A549 (cell line): ENCODE results near the gene ASAP2. TPM values are rescaled to one million over a fixed set of nuclear protein-coding genes. Genes with fewer than 3 reads are reported as not detected.

Experiments
- ATAC-seq, 2 experiments: fragments of 200-7000 bp in 1 of 2; fragments of >200 bp in 1 of 2; cut with Nextera tagmentation in 1 of 2; cut with Tn5 transposase in 1 of 2; 3 replicates each; pipeline versions ENCODE4 v1.8.0 to v1.9.1; 2018 to 2020; ENCODE audit warnings: mild to moderate bottlenecking in 1 of 2, moderate library complexity in 1 of 2
- CTCF ChIA-PET: fragments of 300-600 bp; sonication (Branson Sonifier 250); formaldehyde crosslinking; extraction: SDS; loops from one replicate; lab custom pipeline; 2021; ENCODE audit warnings: antibody characterized with exemption, inconsistent platforms; lab: Yijun Ruan, JAX
- POLR2A ChIA-PET: fragments of 350-600 bp; formaldehyde crosslinking; extraction: SDS; loops from one replicate; lab custom pipeline; 2021; ENCODE audit warnings: antibody characterized with exemption, inconsistent platforms; lab: Yijun Ruan, JAX
- DNase-seq, 2 experiments: peaks; one replicate each; pipeline versions ENCODE4 v3.0.0 to v3.0.0-alpha.2; 2011 to 2016; ENCODE audit warnings: low read depth in 1 of 2, low spot score in 1 of 2
- FAIRE-seq: peaks from 2 replicates; lab custom pipeline; 2011; peaks lifted over from hg19 to GRCh38; lab: Jason Lieb, UNC
- H3K27ac ChIP-seq, 2 experiments: fragments of >200 bp; sonication (Bioruptor Twin); formaldehyde crosslinking; 3 replicates each; pipeline ENCODE4 v1.5.1; 2016 to 2017
- H3K4me1 ChIP-seq: fragments of >200 bp; sonication (Bioruptor Twin); formaldehyde crosslinking; 3 replicates; pipeline ENCODE4 v1.6.1; 2016
- H3K4me2 ChIP-seq: fragments of >200 bp; sonication (Bioruptor Twin); formaldehyde crosslinking; 3 replicates; pipeline ENCODE4 v1.6.1; 2016
- H3K4me3 ChIP-seq: fragments of >200 bp; sonication (Bioruptor Twin); formaldehyde crosslinking; 3 replicates; pipeline ENCODE4 v1.5.1; 2016
- H3K9me3 ChIP-seq: fragments of >200 bp; sonication (Bioruptor Twin); formaldehyde crosslinking; 3 replicates; pipeline ENCODE4 v1.6.1; 2016
- BHLHE40 ChIP-seq: IDR thresholded peaks from 2 replicates; pipeline ENCODE4 v1.6.1; 2012; ENCODE audit warnings: low read depth, low read length, inconsistent platforms
- CEBPB ChIP-seq, 2 experiments: fragments of >200 bp in 1 of 2; sonication (Bioruptor Twin) in 1 of 2; formaldehyde crosslinking in 1 of 2; IDR thresholded peaks; 2 replicates each; pipeline ENCODE4 v1.6.1; 2012 to 2016
- EHMT2 ChIP-seq: fragments of 200-600 bp; sonication (generic); IDR thresholded peaks from 2 replicates; pipeline ENCODE4 v1.6.1; 2016; ENCODE audit warnings: antibody characterized with exemption, low read depth, mild to moderate bottlenecking, moderate library complexity
- EP300 ChIP-seq, 2 experiments: fragments of >200 bp; sonication (Bioruptor Twin); formaldehyde crosslinking; IDR thresholded peaks; 2 replicates in 1 of 2; 3 replicates in 1 of 2; pipeline ENCODE4 v1.6.1; 2016 to 2017
- ESRRA ChIP-seq: fragments of 150-350 bp; IDR thresholded peaks from 2 replicates; pipeline ENCODE4 v1.6.1; 2014; ENCODE audit warnings: mild to moderate bottlenecking, low read length, borderline replicate concordance
- FOSB ChIP-seq: fragments of 250-450 bp; sonication (Bioruptor Pico); IDR thresholded peaks from 2 replicates; pipeline ENCODE4 v1.5.0; 2020; ENCODE audit warnings: mild to moderate bottlenecking, moderate library complexity
- FOXS1 ChIP-seq: fragments of 250-450 bp; sonication (Bioruptor Pico); IDR thresholded peaks from 2 replicates; pipeline ENCODE4 v1.5.0; 2020; ENCODE audit warnings: mild to moderate bottlenecking, moderate library complexity
- GATA3 ChIP-seq: IDR thresholded peaks from 2 replicates; pipeline ENCODE4 v1.6.1; 2012; ENCODE audit warnings: borderline replicate concordance
- HDAC2 ChIP-seq: fragments of 200-600 bp; sonication (generic); IDR thresholded peaks from 2 replicates; pipeline ENCODE4 v1.6.1; 2016
- HEYL ChIP-seq: fragments of 250-450 bp; sonication (Bioruptor Pico); IDR thresholded peaks from 2 replicates; pipeline ENCODE4 v1.8.0; 2021; ENCODE audit warnings: mild to moderate bottlenecking, moderate library complexity
- HOXA7 ChIP-seq: fragments of 250-450 bp; sonication (Bioruptor Pico); IDR thresholded peaks from 2 replicates; pipeline ENCODE4 v1.5.0; 2020; ENCODE audit warnings: mild to moderate bottlenecking, moderate library complexity
- JUNB ChIP-seq: fragments of >200 bp; sonication (Bioruptor Twin); formaldehyde crosslinking; IDR thresholded peaks from 2 replicates; pipeline ENCODE4 v1.6.1; 2016
- KDM5A ChIP-seq: fragments of 200-600 bp; sonication (generic); IDR thresholded peaks from 2 replicates; pipeline ENCODE4 v1.6.1; 2016; ENCODE audit warnings: antibody characterized with exemption, mild to moderate bottlenecking
- MAFK ChIP-seq: fragments of 450-650 bp; IDR thresholded peaks from 2 replicates; pipeline ENCODE4 v1.6.1; 2014; ENCODE audit not compliant: partially characterized antibody
- MAZ ChIP-seq: fragments of 150-350 bp; IDR thresholded peaks from 2 replicates; pipeline ENCODE4 v1.6.1; 2014; ENCODE audit warnings: antibody characterized with exemption, low read depth, low read length, borderline replicate concordance
- NFE2L2 ChIP-seq: fragments of 150-350 bp; conservative IDR thresholded peaks from 2 replicates; pipeline ENCODE4 v1.6.1; 2014; ENCODE audit warnings: low read length
- NPAS2 ChIP-seq: fragments of 250-450 bp; sonication (Bioruptor Pico); IDR thresholded peaks from 2 replicates; pipeline ENCODE4 v1.8.0; 2022; ENCODE audit warnings: mild to moderate bottlenecking, moderate library complexity, borderline replicate concordance
- PHF8 ChIP-seq: fragments of 200-600 bp; sonication (generic); IDR thresholded peaks from 2 replicates; pipeline ENCODE4 v1.6.1; 2016; ENCODE audit warnings: low read depth, mild to moderate bottlenecking, antibody characterized with exemption, moderate library complexity, borderline replicate concordance
- POLR2AphosphoS2 ChIP-seq: conservative IDR thresholded peaks from 2 replicates; pipeline ENCODE4 v1.6.1; 2012; ENCODE audit warnings: low read length, improper control_type of control experiment, inconsistent platforms
- RAD21 ChIP-seq, 2 experiments: fragments of >200 bp in 1 of 2; sonication (Bioruptor Twin) in 1 of 2; formaldehyde crosslinking in 1 of 2; IDR thresholded peaks in 1 of 2; conservative IDR thresholded peaks in 1 of 2; 2 replicates in 1 of 2; 3 replicates in 1 of 2; pipeline ENCODE4 v1.6.1; 2012 to 2018; ENCODE audit warnings: inconsistent platforms in 1 of 2
- RARB ChIP-seq: fragments of 250-450 bp; sonication (Bioruptor Pico); IDR thresholded peaks from 2 replicates; pipeline ENCODE4 v1.8.0; 2021; ENCODE audit warnings: mild to moderate bottlenecking, moderate library complexity
- REST ChIP-seq: fragments of 200-600 bp; sonication (generic); IDR thresholded peaks from 2 replicates; pipeline ENCODE4 v1.6.1; 2016; ENCODE audit warnings: antibody characterized with exemption, mild to moderate bottlenecking, moderate library complexity
- RNF2 ChIP-seq: fragments of 200-600 bp; sonication (generic); IDR thresholded peaks from 2 replicates; pipeline ENCODE4 v1.6.1; 2016; ENCODE audit warnings: low read depth, mild to moderate bottlenecking, antibody characterized with exemption, moderate library complexity, borderline replicate concordance
- SMC3 ChIP-seq: fragments of >200 bp; sonication (Bioruptor Twin); formaldehyde crosslinking; IDR thresholded peaks from 3 replicates; pipeline ENCODE4 v1.6.1; 2018; ENCODE audit warnings: inconsistent platforms
- SREBF2 ChIP-seq: fragments of 450-650 bp; IDR thresholded peaks from 2 replicates; pipeline ENCODE4 v1.6.1; 2014; ENCODE audit warnings: mild to moderate bottlenecking, moderate library complexity
- TP53 ChIP-seq: fragments of 250-450 bp; sonication (Bioruptor Pico); IDR thresholded peaks from 2 replicates; pipeline ENCODE4 v1.5.0; 2021; ENCODE audit warnings: mild to moderate bottlenecking, moderate library complexity
- ZNF302 ChIP-seq: fragments of 250-450 bp; sonication (Bioruptor Pico); IDR thresholded peaks from 2 replicates; pipeline ENCODE4 v1.9.0; 2021; ENCODE audit warnings: inconsistent platforms, mild to moderate bottlenecking, moderate library complexity
- ZSCAN20 ChIP-seq: fragments of 250-450 bp; sonication (Bioruptor Pico); IDR thresholded peaks from 2 replicates; pipeline ENCODE4 v1.8.0; 2022; ENCODE audit warnings: mild to moderate bottlenecking, moderate library complexity
- WGBS: methylation state at CpG from one replicate; pipeline ENCODE4 v1.1.6; 2017; ENCODE audit errors: missing lambda C conversion rate; 5-methylcytosine and 5-hydroxymethylcytosine counted together
- polyA plus RNA-seq, 4 experiments: library from polyadenylated mRNA; depleted of rRNA in 3 of 4; stranded (reverse); fragments of >200 nt; fragmentation: RNase III in 1 of 4; extraction: RNeasy Plus Mini Kit Qiagen cat#74134 plus additional on column Dnase treatment in 1 of 4; gene quantifications; 2 replicates in 3 of 4; 3 replicates in 1 of 4; pipeline ENCODE4 v1.2.3, GENCODE V29; 2011 to 2017
- TF ChIP-seq, protein P1 (sequence below): fragments of >200 bp; sonication (Bioruptor Twin); formaldehyde crosslinking; IDR thresholded peaks from 2 replicates; pipeline ENCODE4 v1.6.1; 2016
- TF ChIP-seq, protein P2 (sequence below): fragments of >200 bp; sonication (Bioruptor Twin); formaldehyde crosslinking; IDR thresholded peaks from 3 replicates; pipeline ENCODE4 v1.5.1; 2016

The ASAP2 gene
- polyA plus RNA-seq, 2 of the 4 experiments (the other 2 are of a cell fraction), result 17.8 to 27.9 TPM

GRCh38 chr2:9355270-9355669 lies 148.7 kb downstream of the ASAP2 start:
- CTCF ChIA-PET, result interaction anchor here (1.0 to 2.3 kb wide), 5 partner anchors 9 to 189 kb away, joined by 3 to 7 read pairs (median 5); no protein-coding TSS in a partner anchor
- FAIRE-seq, result no peak
- DNase-seq, result no peak
- 91% methylated on average over 3 of the region's 3 CpGs for WGBS
- POLR2A ChIA-PET, result no interaction called here
- TF ChIP-seq KDM5A (no peak), POLR2AphosphoS2 (no peak), ZSCAN20 (CRISPR knock-in tag) (no peak), NPAS2 (CRISPR knock-in tag) (no peak), MAZ (no peak), TP53 (CRISPR knock-in tag) (no peak), PHF8 (no peak), MAFK (no peak), EHMT2 (no peak), HOXA7 (CRISPR knock-in tag) (no peak), NFE2L2 (no peak), GATA3 (no peak)
- no peaks in the 10 kb centered on the region for H3K4me1 ChIP-seq
- no peak overlapping the region for H3K4me2 ChIP-seq
- no peak overlapping the region for H3K4me3 ChIP-seq
- H3K9me3 ChIP-seq, result no peaks in the 10 kb centered on the region
- no peak overlapping the region for H3K27ac ChIP-seq
- ATAC-seq, result no peak

GRCh38 chr2:9355716-9356115 lies 149.1 kb downstream of the ASAP2 start:
- Histone ChIP-seq H3K4me1 (no peaks in the 10 kb centered on the region), H3K4me3 (no peak overlapping the region), H3K9me3 (no peaks in the 10 kb centered on the region)
- 80% methylated on average over 4 of the region's 4 CpGs for WGBS
- no peak for FAIRE-seq
- POLR2A ChIA-PET, result no interaction called here
- CTCF ChIA-PET, result interaction anchor here (0.7 to 2.3 kb wide), 6 partner anchors 8 to 189 kb away, joined by 3 to 7 read pairs (median 5); no protein-coding TSS in a partner anchor
- TF ChIP-seq RAD21 (conservative IDR thresholded peaks at IDR 0.05 in 1 of 2, IDR thresholded peaks at IDR 0.05 in 1 of 2) (no peak), BHLHE40 (no peak), FOSB (CRISPR knock-in tag) (no peak), EHMT2 (no peak)
- TF ChIP-seq, all 56 proteins: peak for 0
- ATAC-seq (no peak), DNase-seq (no peak)
- Histone ChIP-seq H3K27ac (no peak overlapping the region), H3K4me2 (no peak overlapping the region)

- no peak for TF ChIP-seq SREBF2
- TF ChIP-seq EP300 (IDR thresholded peaks at IDR 0.05), result no peak
- no peak for TF ChIP-seq HEYL
- TF ChIP-seq MAFK, result no peak
- TF ChIP-seq RNF2, result no peak
- no peak for TF ChIP-seq ZNF302 (CRISPR knock-in tag)
- TF ChIP-seq CEBPB (IDR thresholded peaks at IDR 0.05), result no peak
- TF ChIP-seq, protein P1, sequence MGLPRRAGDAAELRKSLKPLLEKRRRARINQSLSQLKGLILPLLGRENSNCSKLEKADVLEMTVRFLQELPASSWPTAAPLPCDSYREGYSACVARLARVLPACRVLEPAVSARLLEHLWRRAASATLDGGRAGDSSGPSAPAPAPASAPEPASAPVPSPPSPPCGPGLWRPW, result no peak
- TF ChIP-seq FOXS1 (CRISPR knock-in tag), result no peak
- no peak for TF ChIP-seq GATA3
- no peak for TF ChIP-seq REST
- TF ChIP-seq, protein P2, sequence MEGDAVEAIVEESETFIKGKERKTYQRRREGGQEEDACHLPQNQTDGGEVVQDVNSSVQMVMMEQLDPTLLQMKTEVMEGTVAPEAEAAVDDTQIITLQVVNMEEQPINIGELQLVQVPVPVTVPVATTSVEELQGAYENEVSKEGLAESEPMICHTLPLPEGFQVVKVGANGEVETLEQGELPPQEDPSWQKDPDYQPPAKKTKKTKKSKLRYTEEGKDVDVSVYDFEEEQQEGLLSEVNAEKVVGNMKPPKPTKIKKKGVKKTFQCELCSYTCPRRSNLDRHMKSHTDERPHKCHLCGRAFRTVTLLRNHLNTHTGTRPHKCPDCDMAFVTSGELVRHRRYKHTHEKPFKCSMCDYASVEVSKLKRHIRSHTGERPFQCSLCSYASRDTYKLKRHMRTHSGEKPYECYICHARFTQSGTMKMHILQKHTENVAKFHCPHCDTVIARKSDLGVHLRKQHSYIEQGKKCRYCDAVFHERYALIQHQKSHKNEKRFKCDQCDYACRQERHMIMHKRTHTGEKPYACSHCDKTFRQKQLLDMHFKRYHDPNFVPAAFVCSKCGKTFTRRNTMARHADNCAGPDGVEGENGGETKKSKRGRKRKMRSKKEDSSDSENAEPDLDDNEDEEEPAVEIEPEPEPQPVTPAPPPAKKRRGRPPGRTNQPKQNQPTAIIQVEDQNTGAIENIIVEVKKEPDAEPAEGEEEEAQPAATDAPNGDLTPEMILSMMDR, result no peak
- no peak for TF ChIP-seq RAD21 (conservative IDR thresholded peaks at IDR 0.05 in 1 of 2, IDR thresholded peaks at IDR 0.05 in 1 of 2)
- TF ChIP-seq ESRRA, result no peak
- no peak for TF ChIP-seq RARB (CRISPR knock-in tag)
- TF ChIP-seq HDAC2, result no peak
- no peak for TF ChIP-seq SMC3
- no peak for TF ChIP-seq JUNB
- TF ChIP-seq, all 56 proteins: peak for 0
- ChIA-PET POLR2A (no interaction called here), CTCF (interaction anchor here (0.7 to 2.3 kb wide), 6 partner anchors 8 to 190 kb away, joined by 3 to 7 read pairs (median 4); no protein-coding TSS in a partner anchor)
- no peak for DNase-seq
- Histone ChIP-seq H3K4me3 (no peak overlapping the region), H3K27ac (no peak overlapping the region), H3K4me2 (no peak overlapping the region), H3K9me3 (no peaks in the 10 kb centered on the region), H3K4me1 (no peaks in the 10 kb centered on the region)
- ATAC-seq, result no peak
- no peak for FAIRE-seq
- WGBS, result 84% methylated on average over 11 of the region's 11 CpGs
Measured at GRCh38 chr2:9356261-9356660, 149.6 kb downstream of the ASAP2 start.
